Stimulated activated CD8-positive, alpha-beta memory T cell treated with anti-CD3 and anti-CD28 coated beads, Interleukin-12 subunit alpha, Interleukin-12 subunit beta, amount 100 ng/mL, for 24 hours (primary cell): Measurements from ENCODE around the gene MATN3.

Experiments used
- DNase-seq: peaks from one replicate; pipeline ENCODE4 v3.0.0-alpha.2; 2020; ENCODE audit errors: extremely low read depth

MATN3 gene

GRCh38 chr2:20037660-20038059 lies 25.2 kb upstream of the MATN3 start:
- no peak for DNase-seq

GRCh38 chr2:20035955-20036666 lies 23.6 kb upstream of the MATN3 start:
- no peak for DNase-seq

- no peak for DNase-seq
These were observed 22.4 kb upstream of the MATN3 start for GRCh38 chr2:20034821-20035220.

GRCh38 chr2:20034218-20034617 lies 21.8 kb upstream of the MATN3 start:
- no peak for DNase-seq

DNA sequence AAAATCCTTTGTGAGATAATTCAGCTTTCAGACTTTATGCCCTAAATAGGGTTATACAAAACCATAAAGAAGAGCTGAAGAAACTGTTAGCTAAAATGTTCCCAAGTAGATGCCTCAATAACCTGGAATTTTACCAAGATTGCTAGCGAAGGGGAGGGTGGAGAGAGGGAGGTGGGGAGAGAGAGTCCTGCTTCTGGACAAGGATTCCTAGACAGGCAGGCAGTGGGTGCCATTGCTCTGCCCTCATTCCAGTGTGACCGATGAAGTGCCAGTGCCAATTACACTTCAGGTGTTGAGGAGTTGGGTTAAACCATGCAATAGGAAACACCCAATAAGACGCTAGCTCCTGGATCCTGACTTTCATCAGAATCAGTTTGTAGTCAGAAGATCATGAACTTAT lies 20.9 kb upstream of the MATN3 start:
- DNase-seq, result no peak

DNA sequence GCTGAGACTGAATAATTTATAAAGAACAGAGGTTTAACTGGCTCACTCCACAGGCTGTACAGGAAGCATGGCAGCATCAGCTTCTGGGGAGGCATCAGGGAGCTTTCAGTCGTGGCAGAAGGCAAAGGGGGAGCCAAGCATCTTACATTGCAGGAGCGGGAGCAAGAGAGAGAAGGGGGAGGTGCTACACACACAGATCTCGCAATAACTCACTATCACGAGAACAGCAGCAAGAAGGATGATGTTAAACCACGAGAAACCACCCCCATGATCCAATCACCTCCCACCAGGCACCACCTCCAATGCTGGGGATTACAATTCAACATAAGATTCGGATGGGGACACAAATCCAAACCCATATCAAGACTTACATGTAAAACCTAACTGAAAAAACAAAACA lies 17.8 kb upstream of the MATN3 start:
- no peak for DNase-seq

- no peak for DNase-seq
These were observed 15.4 kb upstream of the MATN3 start for GRCh38 chr2:20027705-20028434.

- no peak for DNase-seq
These were observed 14.8 kb upstream of the MATN3 start for GRCh38 chr2:20027260-20027677.

GRCh38 chr2:20025065-20025786 lies 12.8 kb upstream of the MATN3 start:
- DNase-seq, result no peak

DNA sequence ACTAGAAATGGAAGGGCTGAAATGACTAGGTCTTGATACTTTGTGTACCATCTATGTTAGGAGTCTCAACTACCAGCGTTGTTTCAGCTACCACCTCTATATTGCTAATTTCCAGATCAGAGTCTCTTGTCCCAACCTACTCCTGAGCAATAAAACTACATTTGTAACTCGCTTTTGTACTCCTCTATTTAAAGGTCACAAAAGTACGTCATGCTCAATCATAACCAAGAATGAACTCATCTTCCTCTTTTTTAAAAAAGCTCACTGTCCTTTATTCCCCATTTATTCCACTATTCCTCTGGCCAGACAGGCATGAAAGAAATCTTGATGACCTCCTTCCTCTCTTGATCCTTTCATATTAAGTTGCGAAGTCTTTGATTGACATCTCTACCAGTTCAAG lies 11.2 kb upstream of the MATN3 start:
- no peak for DNase-seq

DNA sequence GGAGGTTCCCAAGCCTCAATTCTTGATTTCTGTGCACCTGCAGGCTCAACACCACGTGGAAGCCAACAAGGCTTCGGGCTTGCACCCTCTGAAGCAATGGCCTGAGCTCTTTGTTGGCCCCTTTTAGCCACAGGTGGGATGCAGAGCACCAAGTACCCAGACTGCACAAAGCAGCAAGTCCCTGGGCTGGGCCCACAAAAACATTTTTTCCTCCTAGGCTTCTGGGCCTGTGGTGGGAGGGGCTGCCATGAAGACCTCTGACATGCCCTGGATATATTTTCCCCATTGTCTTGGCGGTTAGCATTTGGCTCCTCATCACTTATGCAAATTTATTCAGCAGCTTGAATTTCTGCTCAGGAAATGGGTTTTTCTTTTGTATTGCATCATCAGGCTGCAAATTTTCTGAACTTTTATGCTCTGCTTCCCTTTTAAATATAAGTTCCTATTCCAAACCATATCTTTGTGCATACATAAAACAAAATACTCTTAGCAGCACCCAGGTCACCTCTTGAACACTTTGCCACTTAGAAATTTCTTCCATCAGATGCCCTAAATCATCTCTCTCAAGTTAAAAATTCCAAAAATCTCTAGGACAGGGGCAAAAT lies 9.0 kb upstream of the MATN3 start:
- DNase-seq, result no peak

GRCh38 chr2:20019747-20020146 lies 7.3 kb upstream of the MATN3 start:
- no peak for DNase-seq

DNA sequence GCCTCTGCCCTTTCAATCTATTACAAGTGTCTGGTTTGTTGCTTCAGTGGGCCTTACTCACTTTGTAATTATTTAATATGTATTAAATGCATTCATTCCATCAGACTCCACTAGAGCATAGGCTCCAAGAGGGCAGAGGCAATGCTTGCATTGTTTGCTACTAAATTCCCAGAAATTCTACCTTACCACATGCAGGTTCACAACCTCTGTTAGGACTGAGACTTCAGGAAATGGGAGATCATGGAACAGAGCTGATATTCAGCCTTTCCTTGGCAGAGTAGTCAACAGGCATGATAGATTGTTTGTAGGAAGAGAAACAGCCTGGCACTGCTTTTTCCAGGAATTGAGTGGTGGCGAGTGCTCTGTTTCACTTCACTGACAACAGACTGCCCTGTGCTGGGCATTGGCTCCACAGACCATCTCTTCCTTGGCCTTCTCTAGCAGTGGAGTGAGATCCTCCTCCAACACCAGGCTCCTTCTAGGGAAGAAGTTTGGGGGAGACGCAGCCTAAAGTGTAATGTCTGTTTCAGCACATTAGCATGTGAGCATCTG lies 6.2 kb upstream of the MATN3 start:
- no peak for DNase-seq

DNA sequence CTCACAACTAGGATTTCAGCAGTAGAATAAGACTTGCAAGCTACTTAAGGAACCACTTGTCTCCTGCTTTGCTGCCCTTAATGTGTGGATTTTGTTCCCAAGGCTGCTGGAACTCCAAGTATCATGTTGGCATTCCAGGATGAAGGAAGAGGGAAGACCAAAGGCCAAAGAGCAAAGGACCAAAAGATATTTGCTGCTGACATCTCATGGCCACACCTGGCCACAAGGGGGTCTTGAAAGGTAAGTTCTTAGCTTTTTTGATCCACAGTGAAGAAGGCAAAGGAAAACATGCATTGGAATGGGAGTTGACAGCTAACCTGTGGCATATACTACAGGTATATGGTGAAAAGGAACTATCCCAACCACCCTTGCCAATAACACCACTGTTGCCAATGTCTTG lies 3.9 kb upstream of the MATN3 start:
- DNase-seq, result no peak

GRCh38 chr2:20015482-20016083 lies 3.1 kb upstream of the MATN3 start:
- no peak for DNase-seq

DNA sequence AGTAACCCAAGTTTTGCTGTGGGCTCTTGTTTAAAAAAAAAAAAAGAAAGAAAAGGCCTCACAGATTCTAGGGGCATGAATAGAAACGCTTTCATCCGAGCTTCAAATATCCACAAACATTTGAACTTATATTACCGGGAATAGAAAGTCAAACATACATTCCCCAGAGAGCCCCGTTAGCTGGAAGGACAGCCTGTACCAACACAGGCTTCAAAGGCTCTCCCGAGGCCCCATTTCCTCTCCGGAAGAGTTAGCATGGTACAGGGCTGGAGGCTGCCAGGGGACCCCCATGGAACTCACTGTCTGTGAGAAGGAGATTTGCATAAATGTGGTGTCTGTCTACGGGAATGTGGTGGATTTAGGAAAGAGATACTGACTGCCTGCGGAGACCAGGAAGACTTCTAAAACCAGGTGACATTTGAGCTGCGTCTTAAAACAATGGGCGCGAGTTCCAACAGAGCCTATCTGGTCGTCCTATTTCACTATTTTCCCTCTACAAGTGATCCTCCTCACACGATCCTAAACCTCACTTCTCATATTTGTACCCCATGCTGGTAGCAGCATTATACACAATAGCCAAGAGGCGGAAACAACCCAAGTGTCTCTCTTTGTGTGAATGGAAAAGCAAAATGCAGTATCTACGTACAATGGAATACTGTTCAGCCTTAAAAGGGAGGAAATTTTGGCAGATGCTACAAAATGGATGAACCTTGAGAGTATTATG lies 820 bp upstream of the MATN3 start:
- no peak for DNase-seq

DNA sequence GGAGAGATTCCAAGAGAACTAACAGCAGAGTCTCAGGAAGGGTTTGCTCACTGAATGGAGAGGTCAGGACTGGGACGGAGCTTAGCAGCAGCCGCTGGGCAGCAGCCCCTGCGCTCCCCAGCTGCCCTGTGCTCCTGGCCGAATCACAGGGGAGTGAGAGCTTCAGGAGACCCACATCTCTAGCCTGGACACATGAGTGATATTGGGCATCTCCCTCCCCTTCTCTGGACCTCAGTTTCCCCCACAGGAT lies 511 bp downstream of the MATN3 start:
- no peak for DNase-seq

GRCh38 chr2:20011276-20012031 lies 1.0 kb downstream of the MATN3 start:
- no peak for DNase-seq

GRCh38 chr2:20008703-20009102 lies 3.8 kb downstream of the MATN3 start:
- no peak for DNase-seq

- DNase-seq, result no peak
These were observed 6.5 kb downstream of the MATN3 start for GRCh38 chr2:20005891-20006470.
